ENCODE measurements around the gene ORM1. TPM values are rescaled to one million over a fixed set of nuclear protein-coding genes. Genes with fewer than 3 reads are reported as not detected.

Gene ORM1
- total and polyA plus RNA-seq, 2 of the 8 experiments (the other 6 are each of a cell fraction or from before 2014, with no cell fraction given), result 0.32 TPM; not detected in 1

DNA sequence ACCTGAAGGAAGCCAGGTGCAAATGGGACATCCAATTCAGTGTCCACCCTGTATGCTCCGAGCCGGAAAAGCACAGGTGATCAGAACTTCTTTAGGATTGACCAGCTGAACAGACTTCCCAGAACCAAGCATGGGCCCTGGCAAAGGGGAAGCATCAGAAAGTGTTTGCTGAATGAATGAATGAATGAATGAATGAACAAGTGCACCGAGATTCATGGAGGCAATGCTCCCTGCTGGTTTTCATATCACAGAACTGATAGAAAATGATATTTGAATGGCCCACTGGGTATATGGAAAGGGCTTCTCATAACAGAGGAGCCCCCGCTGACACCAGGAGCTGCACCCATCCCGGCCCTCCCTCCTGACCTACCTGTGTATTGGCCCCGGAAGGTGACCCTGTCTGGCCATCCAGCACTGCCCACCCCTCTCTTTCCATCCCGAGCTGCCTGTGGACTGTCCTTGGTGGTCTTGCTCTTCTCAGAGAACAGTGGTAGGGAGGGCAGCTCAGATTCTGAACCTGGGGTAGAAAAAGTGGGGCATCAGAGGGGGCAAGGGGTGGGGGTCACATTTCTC lies 22.7 kb downstream of the ORM1 start:
- ChIA-PET POLR2A (ENCODE audit: partially characterized antibody) (interaction anchor here (0.6 to 2.5 kb wide), 2 partner anchors 10 to 167 kb away, joined by 3 to 8 read pairs; no protein-coding TSS in a partner anchor), CTCF (ENCODE audit: partially characterized antibody) (interaction anchor here (0.6 to 1.2 kb wide), 7 partner anchors 9 to 255 kb away, joined by 3 to 5 read pairs (median 3); partner anchors contain the start of gene AKNA)
- Histone ChIP-seq H2BK5ac (ENCODE audit: low read depth, low read length) (no peak overlapping the region), H2BK12ac (ENCODE audit: low read depth, low read length) (no peak overlapping the region), H3K36me3 (ENCODE audit: control insufficient read depth in 2 of 4, insufficient read depth in 4 of 4, low read length in 3 of 4) (peaks cover 15 to 85% (median 56%) of the 10 kb centered on the region in 4 experiments), H3K9ac (replicated peaks in 1 of 4; ENCODE audit: extremely low read depth in 1 of 4, low read depth in 3 of 4, low read length in 3 of 4) (no peak overlapping the region), H4K91ac (replicated peaks; ENCODE audit: insufficient read length, low read length) (no peak overlapping the region), H3K27me3 (replicated peaks in 1 of 4; ENCODE audit: control insufficient read depth in 3 of 4, extremely low read depth in 1 of 4, insufficient read depth in 3 of 4, low read length in 3 of 4) (no peaks in the 10 kb centered on the region), H2AFZ (ENCODE audit: low read length) (no peak overlapping the region), H3K4me2 (ENCODE audit: insufficient read depth in 1 of 2, low read depth in 2 of 2, low read length in 2 of 2) (no peak overlapping the region), H2BK120ac (replicated peaks; ENCODE audit: low read depth, low read length) (no peak overlapping the region), H3K23ac (ENCODE audit: insufficient read length) (no peak overlapping the region), H3K23me2 (ENCODE audit: low read depth, low read length) (no peaks in the 10 kb centered on the region), H4K8ac (ENCODE audit: extremely low read depth, insufficient read depth, low read length) (no peak overlapping the region), H3K27ac (ENCODE audit: low read depth, low read length) (no peak overlapping the region), H3K4me1 (replicated peaks in 1 of 4; ENCODE audit: control insufficient read depth in 3 of 4, insufficient read depth in 4 of 4, low read length in 3 of 4) (peaks cover 4 to 11% (median 8%) of the 10 kb centered on the region in 4 experiments; a peak in 6 of 7 replicates), H2AK5ac (ENCODE audit: low read depth, low read length) (no peak overlapping the region), H4K20me1 (replicated peaks in 1 of 2; ENCODE audit: control insufficient read depth in 1 of 2, insufficient read depth in 2 of 2, low read length in 2 of 2) (no peaks in the 10 kb centered on the region), H3K79me1 (ENCODE audit: low read depth, low read length) (no peaks in the 10 kb centered on the region), H2BK20ac (ENCODE audit: low read length) (no peak overlapping the region), H3K56ac (replicated peaks; ENCODE audit: insufficient read length, low read depth, low read length) (no peak overlapping the region), H3K4me3 (ENCODE audit: extremely low read depth in 1 of 4, insufficient read depth in 2 of 4, low read depth in 3 of 4, low read length in 4 of 4) (no peak overlapping the region), H3K4ac (replicated peaks; ENCODE audit: insufficient read length, low read depth, low read length) (no peak overlapping the region), H2BK15ac (ENCODE audit: low read length) (no peak overlapping the region), H3K79me2 (ENCODE audit: control insufficient read depth in 1 of 2, insufficient read depth in 2 of 2, low read length in 2 of 2) (no peaks in the 10 kb centered on the region), H4K5ac (ENCODE audit: insufficient read length, low read depth, low read length) (no peak overlapping the region), H3K18ac (ENCODE audit: extremely low read depth, low read length) (no peak overlapping the region), H3K14ac (ENCODE audit: insufficient read length) (no peak overlapping the region), H3K9me3 (ENCODE audit: insufficient read depth in 2 of 2, low read depth in 1 of 2, low read length in 1 of 2) (no peaks in the 10 kb centered on the region)
- WGBS, 2 experiments (ENCODE audit: extremely low coverage in 1 of 2, insufficient coverage in 1 of 2, insufficient read length in 1 of 2, insufficient replicate concordance in 2 of 2, low coverage in 1 of 2, low lambda C conversion rate in 2 of 2, missing lambda C conversion rate in 1 of 2), result 81% methylated on average over 7 of the region's 7 CpGs; no CpG with 5 or more reads in 1 of the 2 experiments
- no peak for FAIRE-seq
- no peak for DNase-seq (ENCODE audit: low read depth in 1 of 2, low spot score in 2 of 2)
- TF ChIP-seq, protein P1, sequence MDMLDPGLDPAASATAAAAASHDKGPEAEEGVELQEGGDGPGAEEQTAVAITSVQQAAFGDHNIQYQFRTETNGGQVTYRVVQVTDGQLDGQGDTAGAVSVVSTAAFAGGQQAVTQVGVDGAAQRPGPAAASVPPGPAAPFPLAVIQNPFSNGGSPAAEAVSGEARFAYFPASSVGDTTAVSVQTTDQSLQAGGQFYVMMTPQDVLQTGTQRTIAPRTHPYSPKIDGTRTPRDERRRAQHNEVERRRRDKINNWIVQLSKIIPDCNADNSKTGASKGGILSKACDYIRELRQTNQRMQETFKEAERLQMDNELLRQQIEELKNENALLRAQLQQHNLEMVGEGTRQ (IDR thresholded peaks at IDR 0.05; ENCODE audit: low read length), result no peak
- TF ChIP-seq CTBP2 (IDR thresholded peaks at IDR 0.05; ENCODE audit: borderline replicate concordance, insufficient read depth, insufficient read length, low read length) (no peak), EGR1 (IDR thresholded peaks at IDR 0.05; ENCODE audit: borderline replicate concordance, low read depth, low read length) (no peak), NANOG (IDR thresholded peaks at IDR 0.05; ENCODE audit: insufficient read depth, low read depth, low read length, poor library complexity, severe bottlenecking) (no peak), SIX5 (IDR thresholded peaks at IDR 0.05; ENCODE audit: low read depth, low read length) (no peak), RNF2 (IDR thresholded peaks at IDR 0.05; ENCODE audit: borderline replicate concordance, low read depth, low read length, missing control alignments, poor library complexity, severe bottlenecking) (no peak)
- TF ChIP-seq, protein P2, sequence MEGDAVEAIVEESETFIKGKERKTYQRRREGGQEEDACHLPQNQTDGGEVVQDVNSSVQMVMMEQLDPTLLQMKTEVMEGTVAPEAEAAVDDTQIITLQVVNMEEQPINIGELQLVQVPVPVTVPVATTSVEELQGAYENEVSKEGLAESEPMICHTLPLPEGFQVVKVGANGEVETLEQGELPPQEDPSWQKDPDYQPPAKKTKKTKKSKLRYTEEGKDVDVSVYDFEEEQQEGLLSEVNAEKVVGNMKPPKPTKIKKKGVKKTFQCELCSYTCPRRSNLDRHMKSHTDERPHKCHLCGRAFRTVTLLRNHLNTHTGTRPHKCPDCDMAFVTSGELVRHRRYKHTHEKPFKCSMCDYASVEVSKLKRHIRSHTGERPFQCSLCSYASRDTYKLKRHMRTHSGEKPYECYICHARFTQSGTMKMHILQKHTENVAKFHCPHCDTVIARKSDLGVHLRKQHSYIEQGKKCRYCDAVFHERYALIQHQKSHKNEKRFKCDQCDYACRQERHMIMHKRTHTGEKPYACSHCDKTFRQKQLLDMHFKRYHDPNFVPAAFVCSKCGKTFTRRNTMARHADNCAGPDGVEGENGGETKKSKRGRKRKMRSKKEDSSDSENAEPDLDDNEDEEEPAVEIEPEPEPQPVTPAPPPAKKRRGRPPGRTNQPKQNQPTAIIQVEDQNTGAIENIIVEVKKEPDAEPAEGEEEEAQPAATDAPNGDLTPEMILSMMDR (IDR thresholded peaks at IDR 0.05; ENCODE audit: control extremely low read depth in 1 of 3, insufficient read depth in 1 of 3, low read depth in 1 of 3, low read length in 3 of 3), result no peak

Measured in H1 (cell line).